Epithelial cell of proximal tubule (primary cell): ENCODE data around the gene RASA1. TPM values are rescaled to one million over a fixed set of nuclear protein-coding genes. Genes with fewer than 3 reads are reported as not detected.

Experiments used
- DNase-seq: peaks from one replicate; pipeline ENCODE4 v3.0.0-alpha.2; 2011; ENCODE audit warnings: low read depth
- H3K4me3 ChIP-seq: 2 replicates; pipeline ENCODE4 v1.5.1; 2011; ENCODE audit warnings: low read depth, mild to moderate bottlenecking, low read length
- total RNA-seq: library from RNA; depleted of rRNA; stranded (reverse); fragments of >200 nt; gene quantifications from 2 replicates; pipeline ENCODE4 v1.2.3, GENCODE V29; 2015
- TF ChIP-seq, protein P1 (sequence below): conservative IDR thresholded peaks from 2 replicates; pipeline ENCODE4 v1.5.1; 2012; ENCODE audit warnings: low read depth, mild to moderate bottlenecking, low read length

The RASA1 gene
- total RNA-seq, 1 donor from 2014 or later = 40.7 TPM

DNA sequence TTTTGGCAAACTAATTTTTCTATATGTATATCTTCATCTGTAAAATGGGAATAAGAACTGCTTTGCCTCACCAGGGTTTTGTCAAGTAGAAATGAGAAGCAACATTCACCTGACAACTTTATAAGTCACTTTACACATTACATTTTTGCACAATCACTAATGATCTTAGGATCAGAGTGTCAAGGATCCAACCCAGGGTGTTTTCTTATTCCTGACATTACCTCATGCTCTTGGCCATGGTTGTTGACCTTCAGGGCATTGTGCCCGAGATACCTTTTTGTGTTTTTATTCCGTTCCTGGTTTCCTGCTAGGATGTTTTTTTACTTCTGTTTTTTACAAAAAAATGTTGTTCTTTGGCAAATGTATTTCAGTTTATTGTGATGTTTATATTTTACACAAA is 22.2 kb upstream of the RASA1 start:
- DNase-seq = peak; percentile 71
- TF ChIP-seq, protein P1, sequence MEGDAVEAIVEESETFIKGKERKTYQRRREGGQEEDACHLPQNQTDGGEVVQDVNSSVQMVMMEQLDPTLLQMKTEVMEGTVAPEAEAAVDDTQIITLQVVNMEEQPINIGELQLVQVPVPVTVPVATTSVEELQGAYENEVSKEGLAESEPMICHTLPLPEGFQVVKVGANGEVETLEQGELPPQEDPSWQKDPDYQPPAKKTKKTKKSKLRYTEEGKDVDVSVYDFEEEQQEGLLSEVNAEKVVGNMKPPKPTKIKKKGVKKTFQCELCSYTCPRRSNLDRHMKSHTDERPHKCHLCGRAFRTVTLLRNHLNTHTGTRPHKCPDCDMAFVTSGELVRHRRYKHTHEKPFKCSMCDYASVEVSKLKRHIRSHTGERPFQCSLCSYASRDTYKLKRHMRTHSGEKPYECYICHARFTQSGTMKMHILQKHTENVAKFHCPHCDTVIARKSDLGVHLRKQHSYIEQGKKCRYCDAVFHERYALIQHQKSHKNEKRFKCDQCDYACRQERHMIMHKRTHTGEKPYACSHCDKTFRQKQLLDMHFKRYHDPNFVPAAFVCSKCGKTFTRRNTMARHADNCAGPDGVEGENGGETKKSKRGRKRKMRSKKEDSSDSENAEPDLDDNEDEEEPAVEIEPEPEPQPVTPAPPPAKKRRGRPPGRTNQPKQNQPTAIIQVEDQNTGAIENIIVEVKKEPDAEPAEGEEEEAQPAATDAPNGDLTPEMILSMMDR = no peak
- no peak overlapping the region for H3K4me3 ChIP-seq

DNA sequence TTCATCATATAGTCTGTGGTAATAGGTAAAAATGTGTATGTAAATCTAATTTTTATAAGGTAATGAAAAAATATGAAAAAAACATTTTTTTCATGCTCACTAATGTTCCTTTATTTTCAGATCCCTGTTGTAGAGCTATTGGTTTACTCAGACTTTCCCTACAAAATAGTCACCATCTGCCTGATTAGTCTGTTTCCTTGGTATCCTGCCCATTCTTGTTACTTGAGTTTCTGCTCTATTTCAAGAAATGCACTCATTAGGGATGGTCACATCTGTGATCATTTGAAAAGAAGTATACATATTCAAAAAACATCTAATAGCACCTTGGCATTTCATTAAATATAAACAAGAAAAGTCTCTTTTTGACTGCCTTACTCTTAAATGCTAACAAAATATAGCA is 21.6 kb upstream of the RASA1 start:
- TF ChIP-seq, protein P1 = no peak
- H3K4me3 ChIP-seq = no peak overlapping the region
- DNase-seq = no peak

DNA sequence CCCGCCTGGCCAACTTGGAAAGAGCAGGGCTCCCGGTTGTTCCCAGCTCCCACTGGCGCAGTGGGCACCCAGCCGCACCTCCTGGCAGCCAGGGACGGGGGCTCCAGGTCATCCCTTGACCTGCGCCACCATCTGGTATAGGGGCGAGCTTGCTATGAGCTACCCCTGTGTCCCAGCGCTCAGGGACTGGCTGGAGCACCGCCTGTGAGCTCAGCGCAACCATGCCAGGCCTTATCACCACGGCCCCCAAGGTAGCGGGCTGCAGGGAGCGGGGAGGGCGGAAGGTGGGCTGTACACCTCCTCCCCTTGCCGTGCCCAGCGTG is 15.4 kb upstream of the RASA1 start:
- TF ChIP-seq, protein P1 = no peak
- H3K4me3 ChIP-seq = no peak overlapping the region
- no peak for DNase-seq

DNA sequence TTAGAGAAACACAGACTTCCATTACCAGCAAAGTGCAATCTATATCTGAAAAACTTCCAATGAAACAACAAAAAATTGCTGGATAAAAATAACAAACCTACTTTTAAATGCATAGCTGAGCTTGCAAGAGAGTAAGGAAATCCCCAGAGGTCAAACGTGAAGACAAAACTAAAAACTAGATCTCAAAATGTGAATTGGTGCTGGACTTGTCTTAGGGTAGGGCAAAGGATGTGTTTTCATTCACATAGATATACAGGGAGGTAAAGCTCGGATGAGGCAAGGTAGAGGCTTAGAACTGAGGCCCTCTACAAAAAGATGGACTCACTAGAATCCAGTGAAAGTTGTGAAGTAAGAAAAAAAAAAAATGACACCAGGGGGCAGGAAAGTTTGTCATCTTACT is 13.6 kb upstream of the RASA1 start:
- TF ChIP-seq, protein P1 = no peak
- no peak overlapping the region for H3K4me3 ChIP-seq
- DNase-seq = no peak

DNA sequence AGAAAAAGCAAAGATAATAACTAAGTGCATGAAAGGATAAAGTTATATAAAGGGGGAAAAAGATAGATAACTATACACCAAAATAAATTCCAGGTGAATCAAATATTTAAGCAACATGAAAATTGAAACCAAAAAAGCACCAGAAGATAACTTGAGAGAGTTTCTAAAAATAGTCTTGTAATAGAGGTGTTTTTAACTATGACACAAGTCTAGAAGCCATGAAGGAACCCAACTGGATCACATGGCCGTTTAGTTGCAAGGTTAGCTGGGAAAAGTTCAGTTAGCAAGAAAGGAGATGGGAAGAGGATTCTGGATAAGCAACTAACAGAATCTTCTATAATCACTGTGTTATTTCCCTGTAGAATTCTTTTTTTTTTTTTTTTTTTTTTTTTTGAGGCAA is 9.2 kb upstream of the RASA1 start:
- H3K4me3 ChIP-seq = no peak overlapping the region
- TF ChIP-seq, protein P1 = no peak
- no peak for DNase-seq

DNA sequence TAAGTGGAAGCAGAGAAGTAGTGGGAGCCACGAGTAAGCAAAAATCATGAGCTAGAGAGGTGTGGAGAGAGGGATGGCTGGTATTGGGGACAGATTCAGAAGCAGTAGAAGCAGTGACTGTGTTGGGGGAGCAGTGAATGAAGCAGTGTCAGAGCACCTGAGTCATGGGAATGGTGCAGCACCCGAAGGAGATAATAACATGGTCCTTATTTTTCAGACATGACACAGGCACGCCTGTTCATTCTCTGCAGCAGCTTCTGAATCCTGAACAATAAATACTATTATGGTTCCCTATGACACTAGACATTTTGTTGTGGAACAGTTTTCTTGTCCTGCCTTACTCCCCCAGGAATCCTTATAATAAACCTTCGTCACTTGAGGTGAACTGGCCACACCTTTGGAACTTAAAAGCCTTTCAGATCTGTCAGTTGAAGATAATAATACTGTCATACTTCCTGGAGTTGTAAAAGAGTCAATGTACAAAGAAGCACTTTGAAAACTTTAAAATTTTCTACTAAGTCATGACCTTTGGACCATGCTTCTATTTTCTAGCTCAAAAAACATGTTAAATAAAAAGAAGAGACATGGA is 7.0 kb upstream of the RASA1 start:
- TF ChIP-seq, protein P1 = no peak

DNA sequence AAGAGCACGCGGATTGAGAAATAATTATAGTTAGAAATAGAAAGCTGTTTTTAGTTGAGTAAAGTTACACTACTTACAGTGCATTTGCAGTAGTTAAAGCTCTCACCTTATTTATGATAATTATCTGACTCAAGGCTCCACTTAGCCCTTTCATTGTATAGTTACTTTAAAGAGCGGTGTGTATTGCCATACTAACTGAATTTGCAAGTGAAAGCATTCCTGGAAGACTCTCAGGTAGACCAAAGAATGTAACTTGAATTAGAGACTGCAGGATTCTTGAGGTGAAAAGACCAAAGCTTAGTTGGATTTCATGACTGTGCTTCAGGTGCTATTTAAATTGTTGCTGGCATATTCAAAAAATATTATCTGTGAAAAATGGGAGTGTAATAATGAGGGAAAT is 4.2 kb upstream of the RASA1 start:
- no peak overlapping the region for H3K4me3 ChIP-seq
- DNase-seq = no peak
- TF ChIP-seq, protein P1 = no peak

More for the DNA sequence above, 7.0 kb upstream of the RASA1 start:
- H3K4me3 ChIP-seq = no peak overlapping the region
- DNase-seq = no peak
